CD4-positive, alpha-beta T cell treated with Interleukin-6 at 100 ng/mL for 8 hours (primary cell): ENCODE data around the gene PYGL.
"Not testable (repeated sequence)": the region's sequence is repeated elsewhere in the genome, so short reads cannot be mapped to it uniquely, and the experiment has no call there.

Experiments
- DNase-seq: peaks from one replicate; pipeline ENCODE4 v3.0.0-alpha.2; 2020; ENCODE audit warnings: mixed read lengths, low spot score

PYGL gene

DNA sequence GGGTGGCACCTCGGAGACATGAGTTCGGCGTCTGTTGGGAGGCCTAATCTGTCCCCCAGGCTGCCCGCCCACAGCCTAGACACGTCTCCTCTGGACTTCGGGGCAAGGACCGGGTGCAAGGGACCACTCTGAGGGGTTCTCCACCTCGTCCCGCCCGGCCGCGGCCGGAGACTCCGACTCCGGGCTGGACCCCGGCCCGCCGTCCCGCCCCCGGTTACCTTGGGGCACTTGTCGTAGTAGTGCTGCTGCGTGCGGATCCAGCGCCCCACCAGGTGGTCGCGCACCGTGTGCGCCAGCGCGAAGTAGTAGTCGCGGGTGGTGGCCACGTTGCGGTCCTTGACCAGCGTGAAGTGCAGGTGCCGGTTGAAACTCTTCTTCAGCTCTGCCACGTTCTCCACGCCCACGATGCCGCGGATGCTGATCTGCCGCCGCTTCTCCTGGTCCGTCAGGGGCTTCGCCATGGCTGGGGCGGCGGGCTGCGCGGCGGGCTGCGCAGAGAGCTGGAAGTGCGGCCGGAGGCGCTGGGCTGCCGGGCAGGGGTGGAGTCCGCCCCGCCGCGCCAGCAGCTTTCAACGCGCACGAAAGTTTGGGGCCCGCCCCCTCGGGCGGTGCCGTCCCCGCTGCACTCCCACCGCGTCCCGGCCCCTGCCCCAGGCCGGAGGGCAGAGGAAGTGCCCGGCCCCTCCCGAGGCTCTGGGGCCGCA, at the start of gene PYGL:
Gene PYGL (minus strand): TSS at position 541 of the 704 bp plus-strand sequence. CDS start 80 bp downstream, at position 461.
- no peak for DNase-seq

DNA sequence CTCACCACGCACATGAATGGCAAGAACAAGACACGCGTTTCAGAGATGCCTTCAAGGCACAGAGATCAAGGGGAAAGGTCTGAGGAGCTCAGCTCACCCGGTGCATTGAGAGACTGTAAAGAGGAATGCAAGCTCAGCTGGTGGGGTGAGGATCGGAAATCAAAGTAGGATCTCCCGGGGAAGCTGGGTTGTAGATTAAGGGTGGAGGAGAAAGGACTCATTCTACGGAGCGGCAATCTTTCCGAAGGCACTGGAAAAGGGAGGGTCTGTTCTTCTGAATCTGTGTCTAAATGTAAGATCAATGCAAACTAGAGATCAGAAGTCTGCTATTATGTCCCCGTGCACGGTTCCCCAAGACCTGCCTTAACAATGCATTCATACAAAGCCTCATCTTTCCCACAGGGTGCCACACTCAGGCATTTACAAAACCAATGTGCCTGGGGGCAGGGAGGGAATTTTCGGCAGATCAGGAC, 41.6 kb upstream of the PYGL start:
- no peak for DNase-seq

DNA sequence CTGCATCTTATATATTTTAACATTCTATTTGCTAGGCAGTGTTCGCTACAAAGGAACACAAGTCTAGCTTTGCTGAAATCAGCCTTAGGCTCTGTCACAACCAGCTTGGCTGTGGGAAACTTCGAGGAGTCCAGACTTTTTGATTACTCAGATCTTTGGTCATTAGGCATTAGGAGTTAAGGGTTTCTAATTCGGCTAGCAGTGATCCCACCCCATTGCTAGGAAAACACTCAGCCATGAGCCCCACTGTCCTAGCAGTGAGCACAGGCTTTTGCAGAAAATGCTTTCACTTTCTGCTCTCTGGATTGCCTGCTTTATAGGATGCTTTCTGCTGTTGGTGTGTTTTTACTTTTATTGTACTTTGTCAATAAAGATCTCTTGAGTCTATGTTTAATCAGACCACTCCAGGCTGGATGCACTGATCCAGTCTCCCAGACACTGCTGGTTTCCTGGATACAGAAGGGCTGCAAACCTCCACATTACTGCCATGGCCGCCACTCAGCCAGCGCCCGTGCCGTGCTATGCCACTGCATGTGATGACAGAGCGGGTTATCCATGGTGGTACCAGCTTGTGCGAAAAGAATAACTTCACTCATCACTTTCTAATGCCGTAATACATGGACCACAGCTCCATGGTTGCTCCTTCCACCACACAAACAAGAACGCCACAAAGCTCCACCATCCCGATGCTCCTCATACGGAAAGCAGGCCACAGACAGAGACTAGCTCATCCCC, 41.0 kb upstream of the PYGL start:
- no peak for DNase-seq

DNA sequence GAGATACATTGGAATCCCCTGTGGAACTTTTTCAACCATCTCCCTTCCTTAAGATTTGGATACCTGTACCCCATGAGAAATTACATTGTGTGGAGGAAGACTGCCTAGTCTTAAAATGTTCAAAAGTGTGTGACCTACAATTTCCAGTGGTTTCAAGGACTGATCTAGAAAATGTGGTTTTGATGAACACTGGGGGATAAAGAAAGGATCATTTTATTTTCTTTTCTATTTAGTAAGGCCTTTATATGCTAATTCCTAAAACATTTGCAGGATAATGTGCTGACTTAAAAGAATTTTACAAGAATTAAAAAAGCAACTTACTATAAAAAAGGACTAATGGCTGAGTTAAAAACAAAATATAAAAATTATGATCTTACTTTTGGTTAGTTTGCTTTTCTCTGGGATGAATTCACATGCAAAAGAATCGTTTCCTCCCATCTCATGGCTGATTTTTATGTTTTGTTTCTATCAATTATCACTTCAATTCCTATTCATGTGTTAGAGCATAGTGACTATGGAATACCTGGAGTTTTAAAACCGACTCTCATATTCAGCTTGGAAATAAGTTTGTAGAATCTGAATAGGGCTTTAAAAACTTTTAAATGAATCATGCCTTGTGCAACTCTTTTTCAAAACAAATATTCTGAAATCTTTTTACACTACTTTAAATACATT, 39.9 kb upstream of the PYGL start:
- no peak for DNase-seq

DNA sequence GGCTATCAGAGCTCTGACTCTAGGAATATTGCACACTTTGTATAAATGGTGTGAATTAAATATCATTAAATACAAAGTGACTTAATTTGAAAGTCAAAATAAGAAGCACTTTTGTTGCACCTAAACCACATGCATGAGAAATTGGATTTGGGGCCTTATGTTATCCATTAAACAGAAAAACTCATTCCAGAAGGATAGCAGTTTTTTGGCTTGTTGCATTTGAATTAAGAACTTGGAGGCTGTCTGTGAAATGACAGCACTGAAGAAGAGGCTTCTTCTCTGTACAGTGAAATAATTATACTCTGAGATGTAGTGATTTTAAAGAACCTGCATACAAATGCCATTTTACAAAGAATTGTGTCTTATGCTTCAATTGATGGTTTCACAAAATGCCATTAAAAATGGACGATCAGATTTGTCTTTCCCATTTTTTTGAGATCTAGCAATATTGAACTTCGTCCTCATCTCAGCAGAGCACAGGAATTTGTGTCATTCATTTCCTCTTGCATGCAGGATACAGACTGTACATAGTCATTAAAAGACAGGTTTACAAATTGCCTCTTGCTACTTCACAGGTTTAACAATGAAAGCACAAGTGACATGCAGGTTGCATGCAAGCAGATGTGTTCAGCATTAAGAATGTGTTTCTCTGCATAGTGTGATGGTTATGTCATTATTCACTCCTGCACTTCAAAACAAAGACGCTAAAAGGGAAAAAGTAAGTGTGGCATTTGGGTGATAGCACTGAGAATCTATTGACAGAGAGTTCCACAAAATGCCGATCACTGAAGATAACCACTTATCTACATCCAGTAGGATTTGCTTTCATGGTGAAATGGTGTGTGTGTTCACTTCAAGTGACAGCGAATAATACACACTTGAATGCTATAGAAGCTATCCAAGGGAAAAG, 35.9 kb upstream of the PYGL start:
- no peak for DNase-seq

DNA sequence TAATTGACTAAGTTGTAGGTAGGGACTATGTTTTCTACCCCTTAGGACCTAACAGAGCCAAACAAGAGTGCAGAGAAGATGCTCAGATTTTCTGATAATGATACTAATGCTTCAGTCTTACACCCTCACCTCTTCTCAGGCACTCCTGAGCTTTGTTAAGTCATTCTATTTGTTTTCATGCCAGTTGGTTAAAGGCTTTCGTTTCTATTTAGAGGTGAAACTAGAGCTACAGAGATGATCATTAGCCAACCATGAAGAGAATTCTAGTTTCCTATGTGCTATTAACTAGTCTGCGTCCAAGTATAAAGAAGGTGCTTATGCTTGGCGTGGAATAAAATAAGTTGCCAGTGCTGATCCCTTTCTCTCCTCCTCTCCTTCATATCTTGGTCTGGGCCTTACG, 34.6 kb upstream of the PYGL start:
- DNase-seq, result no peak

DNA sequence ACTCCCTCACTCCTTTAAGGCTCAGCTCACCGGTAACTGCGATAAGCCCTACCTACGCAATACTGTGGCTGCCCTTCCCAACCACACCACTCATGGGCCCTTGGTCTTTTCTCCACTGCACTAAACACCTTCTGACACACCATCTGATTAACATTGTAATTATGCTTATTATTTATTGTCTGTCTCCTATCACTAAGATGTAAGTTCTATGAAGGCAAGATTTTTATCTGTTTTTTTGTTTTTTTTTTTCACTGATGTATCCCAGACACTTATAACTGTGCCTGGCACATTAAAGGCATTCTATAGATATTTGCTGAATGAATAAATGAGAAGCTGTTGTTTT, 34.2 kb upstream of the PYGL start:
- DNase-seq, result no peak

DNA sequence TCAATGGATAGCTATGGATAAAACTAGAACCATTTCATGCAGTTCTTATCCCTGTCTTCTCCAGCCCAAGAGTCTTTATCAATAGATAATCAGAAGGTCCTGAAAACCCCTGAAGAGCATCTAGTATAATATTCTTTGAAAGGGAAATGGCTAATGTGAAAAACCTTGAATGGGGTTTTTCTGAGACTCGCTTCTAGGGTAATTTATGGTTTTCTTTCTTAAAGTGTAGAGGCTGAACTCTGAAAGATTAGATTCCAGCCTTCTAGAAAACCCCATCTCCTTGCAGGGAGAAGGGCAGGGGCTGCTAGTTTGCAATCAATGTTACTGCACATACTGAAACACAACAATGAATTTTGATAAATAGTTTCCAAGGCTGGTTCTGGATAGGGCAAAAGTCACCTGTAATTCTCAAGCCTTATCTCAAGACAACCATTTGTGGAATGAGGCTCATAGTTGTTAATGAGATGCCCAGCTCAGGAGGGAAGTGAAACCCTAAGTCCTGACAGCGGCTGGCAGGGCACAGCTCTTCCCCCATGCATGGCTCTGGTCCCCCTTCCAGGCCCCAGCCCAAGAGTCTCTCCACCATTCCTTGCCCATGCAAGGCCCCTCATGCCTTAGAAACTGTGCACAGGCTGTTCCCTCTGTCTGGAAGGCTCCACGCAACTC, 33.7 kb upstream of the PYGL start:
- DNase-seq, result no peak

DNA sequence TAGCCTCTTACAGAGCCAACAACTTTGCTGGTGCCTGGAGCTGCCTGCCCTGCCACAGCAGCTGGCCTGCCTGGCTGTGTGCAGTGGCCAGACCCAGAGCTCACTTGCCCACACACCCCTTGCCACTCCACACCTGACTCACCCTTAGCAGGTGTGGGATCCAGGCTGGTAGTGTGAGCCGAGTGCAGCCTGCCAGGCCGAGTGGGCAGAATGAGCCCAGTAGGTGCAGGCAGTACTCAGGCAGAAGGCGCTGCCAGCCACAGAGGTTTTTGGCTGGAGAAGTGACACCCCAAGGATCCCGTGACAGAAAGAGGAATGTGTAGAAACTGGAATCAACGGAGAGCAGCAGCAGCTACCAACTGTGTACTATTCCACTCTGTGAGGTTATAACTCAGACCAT, 29.8 kb upstream of the PYGL start:
- no peak for DNase-seq

DNA sequence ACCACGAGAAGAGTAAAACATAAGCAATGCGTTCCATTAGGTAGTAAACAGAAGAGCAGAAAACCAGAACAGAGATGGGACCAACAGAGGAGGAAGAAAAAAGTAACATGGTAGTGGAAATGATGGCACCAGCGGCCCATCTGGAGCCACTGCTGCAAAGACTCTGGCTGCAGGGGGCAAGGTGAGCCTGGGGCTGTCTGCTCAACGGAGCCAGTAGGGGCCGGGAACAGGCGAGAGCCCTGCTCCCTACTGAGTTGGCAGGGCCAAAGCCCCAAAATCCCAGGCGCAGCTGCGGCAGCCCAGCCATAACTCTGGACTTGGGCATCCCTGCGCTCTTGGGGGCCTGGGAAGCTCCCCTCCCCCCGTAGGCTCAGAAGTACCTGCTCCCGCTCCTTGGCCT, 28.5 kb upstream of the PYGL start:
- no peak for DNase-seq

DNA sequence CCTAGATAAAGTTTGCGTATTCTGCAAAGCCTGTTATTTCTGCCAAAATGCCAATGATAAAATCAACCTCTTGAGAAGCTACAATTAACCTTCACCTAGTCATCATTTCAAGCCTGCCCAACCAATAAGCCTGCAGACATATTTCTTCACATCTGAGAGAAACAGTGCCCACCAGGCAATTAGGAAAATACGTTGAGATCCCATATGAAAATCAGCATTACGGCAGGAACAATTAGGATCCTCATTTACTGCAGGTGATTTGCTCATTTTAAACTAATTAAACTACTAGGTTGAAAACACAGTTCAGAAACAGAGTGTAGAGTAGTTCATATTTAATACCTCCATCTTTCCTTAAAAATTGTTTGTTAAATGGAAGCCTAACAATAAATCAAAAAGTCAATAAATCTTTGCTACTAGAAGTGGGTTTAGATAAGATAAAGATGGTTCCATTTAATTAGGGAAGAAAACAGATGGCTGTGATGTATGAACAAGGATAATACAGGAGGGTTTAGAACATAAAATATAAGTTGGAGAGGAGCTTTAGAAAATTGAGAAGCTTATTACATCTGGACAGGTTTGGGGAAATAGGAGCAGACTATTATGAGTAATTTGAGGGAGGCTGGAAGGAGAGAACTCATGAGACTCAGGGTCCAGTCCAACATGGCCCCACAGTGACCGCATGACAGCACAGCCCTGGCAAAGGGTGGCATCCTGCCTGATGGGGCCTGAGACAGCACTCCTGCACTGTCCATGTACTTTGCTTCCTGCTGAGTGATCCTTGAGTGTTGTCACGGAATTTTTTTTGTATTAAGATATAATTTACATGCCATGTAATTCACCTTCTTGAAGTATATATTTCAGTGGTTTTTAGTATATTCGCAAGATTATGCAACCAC, 26.9 kb upstream of the PYGL start:
- no peak for DNase-seq

DNA sequence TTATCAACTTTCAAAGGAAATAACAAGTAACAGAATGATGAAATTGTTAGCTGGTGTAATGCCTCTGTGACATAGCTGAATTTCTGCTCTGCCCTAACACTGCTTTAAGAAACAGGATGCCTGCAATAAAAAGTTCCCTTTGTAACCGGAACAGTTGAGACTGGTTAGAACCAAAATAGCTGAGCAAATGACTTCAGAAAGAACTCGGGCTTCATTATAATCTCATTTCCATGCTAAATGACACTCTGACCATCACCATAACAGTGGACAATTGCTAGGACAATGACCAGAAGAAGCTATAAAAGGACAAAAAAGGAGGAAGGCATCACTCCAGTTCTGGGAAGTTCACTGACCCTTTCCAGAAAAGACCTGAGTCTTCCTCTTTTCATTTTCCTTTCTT, 23.5 kb upstream of the PYGL start:
- DNase-seq, result no peak

DNA sequence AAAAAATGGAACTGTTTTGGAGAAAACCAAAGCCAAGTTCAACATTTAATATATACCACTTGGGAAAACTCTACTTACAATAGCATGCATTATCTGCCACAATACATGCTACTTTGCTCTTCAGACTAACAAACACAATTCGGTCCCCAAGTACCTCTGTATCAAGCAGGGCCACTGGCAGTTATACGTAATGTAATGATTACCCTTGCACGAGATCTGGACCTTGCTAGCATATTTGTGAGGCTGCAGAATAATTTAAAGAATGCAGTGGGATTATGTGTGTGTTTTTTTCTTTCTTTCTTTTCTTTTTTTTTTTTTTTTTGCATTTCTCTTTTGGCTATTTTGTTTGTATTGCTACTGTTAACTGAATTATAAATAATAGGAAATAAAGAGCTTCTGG, 22.8 kb upstream of the PYGL start:
- DNase-seq, result no peak

DNA sequence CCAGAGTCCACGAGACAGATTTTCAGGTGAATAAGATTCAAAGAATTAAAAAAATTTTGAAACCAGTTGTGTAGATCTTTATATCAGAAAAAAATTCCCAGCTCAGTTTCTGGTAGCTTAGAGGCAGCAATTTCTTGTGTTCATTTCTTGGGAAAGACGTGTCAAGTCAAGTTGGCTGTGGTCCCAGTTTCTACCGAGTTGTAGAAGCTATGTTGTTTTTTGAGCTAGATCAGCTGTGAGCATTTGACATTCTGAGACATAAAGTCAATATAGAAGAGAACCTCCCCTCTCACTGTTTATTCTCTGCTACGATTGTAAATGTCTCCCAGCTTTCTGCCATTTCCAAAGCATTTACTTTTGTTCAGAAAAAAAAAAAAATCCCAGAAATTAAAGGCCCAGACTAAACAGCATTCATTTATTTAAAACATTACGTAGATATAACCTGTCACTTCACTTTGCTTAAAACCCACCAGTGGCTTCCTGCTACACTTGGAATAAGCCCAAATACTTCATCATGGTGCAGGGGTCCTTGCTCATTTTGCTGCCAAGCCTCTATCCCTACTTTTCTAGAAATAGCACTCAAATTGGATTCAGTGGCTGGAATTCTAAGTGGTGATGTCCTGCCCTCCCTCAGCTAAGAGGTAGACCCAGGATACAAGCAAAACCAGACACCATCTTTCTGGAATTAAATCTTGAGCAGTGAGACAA, 20.6 kb upstream of the PYGL start:
- DNase-seq, result no peak

DNA sequence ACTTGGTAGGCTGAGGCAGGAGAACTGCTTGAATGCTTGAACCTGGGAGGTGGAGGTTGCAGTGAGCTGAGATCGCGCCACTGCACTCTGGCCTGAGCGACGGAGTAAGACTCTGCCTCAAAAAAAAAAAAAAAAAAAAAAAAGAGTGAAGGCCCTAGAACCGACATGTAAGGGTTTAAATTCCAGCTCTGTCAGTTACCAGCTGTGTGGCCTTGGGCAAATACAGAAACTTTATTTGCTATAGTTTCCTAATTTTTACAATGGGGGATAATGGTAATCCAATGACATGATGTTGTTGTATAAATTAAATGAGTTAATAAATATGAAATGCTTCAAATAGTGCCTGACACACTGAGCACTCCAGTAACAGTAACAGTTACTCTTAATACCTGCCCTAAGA, 19.6 kb upstream of the PYGL start:
- no peak for DNase-seq

DNA sequence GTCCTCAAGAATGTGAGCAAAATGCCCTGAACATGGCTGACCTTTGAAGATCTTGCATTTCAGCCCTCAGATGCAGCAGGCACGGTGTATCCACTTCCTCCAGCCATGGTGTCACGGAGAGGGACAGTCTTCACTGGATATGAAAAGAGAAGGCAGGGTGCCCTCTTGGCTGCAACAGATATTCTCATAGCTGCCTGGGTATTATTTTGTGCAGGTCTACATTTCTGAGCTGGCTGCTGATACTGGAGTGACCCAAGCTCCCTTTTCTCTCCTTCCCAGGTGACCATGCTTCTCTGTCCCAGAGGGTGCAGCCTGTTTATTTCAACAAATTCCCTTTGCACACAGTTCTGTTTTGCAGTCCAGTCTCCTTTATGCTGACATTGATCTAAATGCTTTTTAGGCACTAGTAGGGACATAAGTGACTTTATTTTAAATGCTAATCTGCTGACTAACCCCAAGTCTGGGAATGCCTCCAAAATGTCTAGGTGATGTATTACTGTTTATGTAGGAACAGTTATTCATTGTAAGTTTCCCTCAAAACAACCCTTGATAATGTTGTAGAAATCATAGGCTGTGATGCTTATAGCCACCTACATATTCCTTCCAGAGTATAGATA, 17.4 kb upstream of the PYGL start:
- no peak for DNase-seq

DNA sequence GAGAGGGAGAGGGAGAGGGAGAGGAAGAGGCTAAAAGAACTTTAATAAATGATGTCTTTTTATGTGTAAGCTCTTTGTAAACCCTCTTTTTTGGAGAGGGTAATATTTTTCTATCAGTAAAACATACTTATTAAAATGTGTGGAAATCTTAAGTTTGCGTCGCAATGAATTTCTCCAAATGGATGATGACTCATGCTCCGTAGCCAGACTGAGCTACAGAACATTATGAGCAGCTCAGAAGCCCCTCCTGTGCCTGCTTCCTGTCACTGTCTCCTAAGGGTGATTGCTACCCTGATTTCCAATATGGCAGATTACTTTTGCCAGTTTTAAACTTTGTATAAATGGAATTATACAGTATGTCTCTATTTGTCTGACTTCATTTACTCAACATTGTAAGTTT, 13.0 kb upstream of the PYGL start:
- DNase-seq, result no peak

DNA sequence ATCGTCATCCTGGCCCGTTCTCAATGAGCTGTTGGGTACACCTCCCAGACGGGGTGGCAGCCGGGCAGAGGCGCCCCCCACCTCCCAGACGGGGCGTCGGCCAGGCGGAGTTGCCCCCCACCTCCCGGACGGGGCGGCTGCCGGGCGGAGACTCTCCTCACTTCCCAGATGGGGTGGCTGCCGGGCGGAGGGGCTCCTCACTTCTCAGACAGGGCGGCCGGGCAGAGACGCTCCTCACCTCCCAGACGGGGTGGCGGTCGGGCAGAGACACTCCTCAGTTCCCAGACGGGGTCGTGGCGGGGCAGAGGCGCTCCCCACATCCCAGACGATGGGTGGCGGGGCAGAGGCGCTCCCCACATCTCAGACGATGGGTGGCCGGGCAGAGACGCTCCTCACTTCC, 12.1 kb upstream of the PYGL start:
- DNase-seq, result not testable (repeated sequence)

DNA sequence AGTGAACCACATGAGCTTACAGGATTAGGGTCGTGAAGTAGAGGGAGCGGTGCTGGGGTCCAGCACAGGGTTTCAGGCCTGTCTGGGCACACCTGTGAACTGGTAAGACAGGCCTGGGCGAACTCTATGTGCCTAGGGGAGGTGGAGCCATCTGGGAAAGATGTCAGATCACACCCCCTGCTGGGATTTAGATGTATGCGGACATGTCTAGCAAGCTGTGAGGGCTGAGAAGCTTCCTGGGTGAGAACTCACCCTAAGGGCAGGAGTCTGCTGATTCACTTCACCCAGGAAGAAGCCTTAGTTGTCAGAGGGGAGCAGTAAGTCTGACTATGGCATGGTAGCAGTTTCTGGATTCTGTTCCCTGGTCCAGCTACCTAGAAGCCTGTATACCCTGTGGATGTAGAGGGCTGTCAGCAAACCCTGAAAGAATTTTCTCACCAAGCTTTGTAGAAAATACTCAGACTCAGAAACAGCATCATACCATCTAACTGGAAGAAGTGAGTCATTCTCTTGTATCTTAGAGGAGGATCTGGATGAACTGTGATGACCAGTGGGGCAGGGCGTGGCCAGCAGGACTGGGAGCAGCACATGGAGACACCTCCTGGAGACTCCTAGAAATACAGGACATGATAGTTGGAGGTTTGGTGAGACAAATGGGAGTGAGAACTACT, 11.2 kb upstream of the PYGL start:
- no peak for DNase-seq
